ENCODE data around the gene PPCDC. TPM values are rescaled to one million over a fixed set of nuclear protein-coding genes. Genes with fewer than 3 reads are reported as not detected.
"Not testable (repeated sequence)": the region's sequence is repeated elsewhere in the genome, so short reads cannot be mapped to it uniquely, and the experiment has no call there.

PPCDC gene
- total RNA-seq, 1 experiment from 2014 or later: 14.7 TPM

GRCh38 chr15:75090388-75090734, 67.0 kb downstream of the PPCDC start:
- POLR2A ChIA-PET: no interaction called here
- H3K4me1 ChIP-seq: no peaks in the 10 kb centered on the region
- H3K36me3 Mint-ChIP-seq (ENCODE audit: insufficient read depth, unreplicated experiment): no peaks in the 10 kb centered on the region
- no peaks in the 10 kb centered on the region for H3K27me3 ChIP-seq (replicated peaks; ENCODE audit: control insufficient read depth, insufficient read depth, low read length)
- 0 out of 2 replicates have a peak, but pooled peaks cover 5% of the 10 kb centered on the region for H3K9me3 ChIP-seq
- H3K9me3 Mint-ChIP-seq (ENCODE audit: unreplicated experiment): peaks cover 17% of the 10 kb centered on the region
- intact Hi-C loops (cut with micrococcal nuclease; ENCODE audit: unreplicated experiment): no loop called here
- no TSS peak for BruUV-seq (replicated peaks)
- no peaks in the 10 kb centered on the region for H3K4me1 Mint-ChIP-seq (ENCODE audit: low read depth, unreplicated experiment)
- H3K27ac Mint-ChIP-seq (ENCODE audit: unreplicated experiment): no peak overlapping the region
- TF ChIP-seq CTCF (IDR thresholded peaks at IDR 0.05; ENCODE audit: insufficient read depth in 1 of 2, low read depth in 1 of 2, low read length in 1 of 2, severe bottlenecking in 1 of 2, unreplicated experiment in 1 of 2): no peak
- no peak for DNase-seq
- no peak overlapping the region for H3K4me3 Mint-ChIP-seq (ENCODE audit: unreplicated experiment)
- H3K36me3 ChIP-seq (ENCODE audit: control insufficient read depth, insufficient read depth, low read length): no peaks in the 10 kb centered on the region
- H3K4me3 ChIP-seq (ENCODE audit: low read depth, low read length): no peak overlapping the region
- CTCF ChIA-PET: no interaction called here
- no peaks in the 10 kb centered on the region for H3K27me3 Mint-ChIP-seq (ENCODE audit: insufficient read depth, unreplicated experiment)

GRCh38 chr15:75091814-75092213, 68.4 kb downstream of the PPCDC start:
- Mint-ChIP-seq H3K9me3 (ENCODE audit: unreplicated experiment) (peaks cover 4% of the 10 kb centered on the region), H3K4me1 (ENCODE audit: low read depth, unreplicated experiment) (no peaks in the 10 kb centered on the region), H3K4me3 (ENCODE audit: unreplicated experiment) (no peak overlapping the region), H3K36me3 (ENCODE audit: insufficient read depth, unreplicated experiment) (no peaks in the 10 kb centered on the region), H3K27ac (ENCODE audit: unreplicated experiment) (no peak overlapping the region), H3K27me3 (ENCODE audit: insufficient read depth, unreplicated experiment) (no peaks in the 10 kb centered on the region)
- DNase-seq: no peak
- no TSS peak for BruUV-seq (replicated peaks)
- Histone ChIP-seq H3K27me3 (replicated peaks; ENCODE audit: control insufficient read depth, insufficient read depth, low read length) (no peaks in the 10 kb centered on the region), H3K36me3 (ENCODE audit: control insufficient read depth, insufficient read depth, low read length) (no peaks in the 10 kb centered on the region), H3K4me3 (ENCODE audit: low read depth, low read length) (no peak overlapping the region), H3K9me3 (0 out of 2 replicates have a peak, but pooled peaks cover 5% of the 10 kb centered on the region), H3K4me1 (no peaks in the 10 kb centered on the region)
- CTCF ChIA-PET: no interaction called here
- intact Hi-C loops (cut with micrococcal nuclease; ENCODE audit: unreplicated experiment): no loop called here
- POLR2A ChIA-PET: no interaction called here
- no peak for TF ChIP-seq CTCF (IDR thresholded peaks at IDR 0.05; ENCODE audit: insufficient read depth in 1 of 2, low read depth in 1 of 2, low read length in 1 of 2, severe bottlenecking in 1 of 2, unreplicated experiment in 1 of 2)

- H3K27me3 Mint-ChIP-seq (ENCODE audit: insufficient read depth, unreplicated experiment); H3K27ac Mint-ChIP-seq (ENCODE audit: unreplicated experiment); BruUV-seq (replicated peaks); H3K4me1 ChIP-seq; POLR2A ChIA-PET; CTCF ChIA-PET; H3K36me3 ChIP-seq (ENCODE audit: control insufficient read depth, insufficient read depth, low read length); H3K27me3 ChIP-seq (replicated peaks; ENCODE audit: control insufficient read depth, insufficient read depth, low read length); DNase-seq; H3K9me3 ChIP-seq; H3K4me3 Mint-ChIP-seq (ENCODE audit: unreplicated experiment); H3K4me3 ChIP-seq (ENCODE audit: low read depth, low read length); H3K36me3 Mint-ChIP-seq (ENCODE audit: insufficient read depth, unreplicated experiment); intact Hi-C loops (cut with micrococcal nuclease; ENCODE audit: unreplicated experiment); H3K4me1 Mint-ChIP-seq (ENCODE audit: low read depth, unreplicated experiment); H3K9me3 Mint-ChIP-seq (ENCODE audit: unreplicated experiment): not testable (repeated sequence)
Observed at GRCh38 chr15:75094961-75095478, 71.6 kb downstream of the PPCDC start.

GRCh38 chr15:75095594-75095993, 72.2 kb downstream of the PPCDC start:
- H3K27me3 Mint-ChIP-seq (ENCODE audit: insufficient read depth, unreplicated experiment): no peaks in the 10 kb centered on the region
- CTCF ChIA-PET: no interaction called here
- intact Hi-C loops (cut with micrococcal nuclease; ENCODE audit: unreplicated experiment): no loop called here

More at GRCh38 chr15:75095594-75095993, 72.2 kb downstream of the PPCDC start:
- no peaks in the 10 kb centered on the region for H3K36me3 ChIP-seq (ENCODE audit: control insufficient read depth, insufficient read depth, low read length)
- H3K4me3 ChIP-seq (ENCODE audit: low read depth, low read length): no peak overlapping the region
- no peak for DNase-seq
- H3K9me3 ChIP-seq: no peaks in the 10 kb centered on the region
- POLR2A ChIA-PET: no interaction called here
- no peaks in the 10 kb centered on the region for H3K4me1 ChIP-seq
- no peak overlapping the region for H3K4me3 Mint-ChIP-seq (ENCODE audit: unreplicated experiment)
- no peaks in the 10 kb centered on the region for H3K36me3 Mint-ChIP-seq (ENCODE audit: insufficient read depth, unreplicated experiment)
- no peak overlapping the region for H3K27ac Mint-ChIP-seq (ENCODE audit: unreplicated experiment)
- H3K27me3 ChIP-seq (replicated peaks; ENCODE audit: control insufficient read depth, insufficient read depth, low read length): no peaks in the 10 kb centered on the region
- TF ChIP-seq CTCF (IDR thresholded peaks at IDR 0.05; ENCODE audit: insufficient read depth in 1 of 2, low read depth in 1 of 2, low read length in 1 of 2, severe bottlenecking in 1 of 2, unreplicated experiment in 1 of 2): no peak
- no peaks in the 10 kb centered on the region for H3K9me3 Mint-ChIP-seq (ENCODE audit: unreplicated experiment)
- no TSS peak for BruUV-seq (replicated peaks)
- H3K4me1 Mint-ChIP-seq (ENCODE audit: low read depth, unreplicated experiment): no peaks in the 10 kb centered on the region
